A549 (cell line): ENCODE results near the gene POLE3.

Source experiments
- BHLHE40 ChIP-seq: IDR thresholded peaks from 2 replicates; pipeline ENCODE4 v1.6.1; 2012; ENCODE audit warnings: low read depth, low read length, inconsistent platforms
- CTCF ChIP-seq: fragments of >200 bp; sonication (Bioruptor Twin); formaldehyde crosslinking; IDR thresholded peaks from 3 replicates; pipeline ENCODE4 v1.5.1; 2016
- E2F6 ChIP-seq: IDR thresholded peaks from 2 replicates; pipeline ENCODE4 v1.6.1; 2012; ENCODE audit warnings: low read depth, borderline replicate concordance
- EP300 ChIP-seq, 2 experiments: fragments of >200 bp; sonication (Bioruptor Twin); formaldehyde crosslinking; IDR thresholded peaks; 2 replicates in 1 of 2; 3 replicates in 1 of 2; pipeline ENCODE4 v1.6.1; 2016 to 2017
- HOXB13 ChIP-seq: fragments of 250-450 bp; sonication (Bioruptor Pico); IDR thresholded peaks from 2 replicates; pipeline ENCODE4 v1.5.0; 2020; ENCODE audit warnings: low read depth, mild to moderate bottlenecking, moderate library complexity
- JUNB ChIP-seq: fragments of >200 bp; sonication (Bioruptor Twin); formaldehyde crosslinking; IDR thresholded peaks from 2 replicates; pipeline ENCODE4 v1.6.1; 2016
- MAX ChIP-seq: IDR thresholded peaks from 2 replicates; pipeline ENCODE4 v1.6.1; 2012
- MAZ ChIP-seq: fragments of 150-350 bp; IDR thresholded peaks from 2 replicates; pipeline ENCODE4 v1.6.1; 2014; ENCODE audit warnings: antibody characterized with exemption, low read depth, low read length, borderline replicate concordance
- POLR2A ChIP-seq: IDR thresholded peaks from 2 replicates; pipeline ENCODE4 v1.6.1; 2012; ENCODE audit warnings: mild to moderate bottlenecking, low read length
- RCOR1 ChIP-seq: fragments of 150-350 bp; IDR thresholded peaks from 2 replicates; pipeline ENCODE4 v1.6.1; 2014; ENCODE audit warnings: antibody characterized with exemption, low read length, low read depth
- REST ChIP-seq: fragments of 200-600 bp; sonication (generic); IDR thresholded peaks from 2 replicates; pipeline ENCODE4 v1.6.1; 2016; ENCODE audit warnings: antibody characterized with exemption, mild to moderate bottlenecking, moderate library complexity
- RNF2 ChIP-seq: fragments of 200-600 bp; sonication (generic); IDR thresholded peaks from 2 replicates; pipeline ENCODE4 v1.6.1; 2016; ENCODE audit warnings: low read depth, mild to moderate bottlenecking, antibody characterized with exemption, moderate library complexity, borderline replicate concordance
- ZFP36 ChIP-seq: fragments of 450-650 bp; IDR thresholded peaks from 2 replicates; pipeline ENCODE4 v1.6.1; 2014; ENCODE audit warnings: borderline replicate concordance; ENCODE audit not compliant: partially characterized antibody

GRCh38 chr9:113370806-113371325 lies 39.6 kb downstream of the POLE3 start:
- TF ChIP-seq RCOR1 (no peak), BHLHE40 (no peak), HOXB13 (CRISPR knock-in tag) (no peak), CTCF (no peak), REST (no peak), E2F6 (no peak), ZFP36 (no peak), POLR2A (no peak), RNF2 (no peak), JUNB (no peak), EP300 (IDR thresholded peaks at IDR 0.05) (no peak), MAX (no peak), MAZ (no peak)
